Measurements from ENCODE around the gene CMIP. TPM values are rescaled to one million over a fixed set of nuclear protein-coding genes. Genes with fewer than 3 reads are reported as not detected.

Gene CMIP
- polyA plus RNA-seq, 1 of the 3 experiments (the other 2 are of a cell fraction) = 5.4 TPM

- H3K27me3 ChIP-seq (ENCODE audit: insufficient read depth) = no peaks in the 10 kb centered on the region
- peaks cover 19% of the 10 kb centered on the region for H3K79me2 ChIP-seq (ENCODE audit: insufficient read depth)
- WGBS (ENCODE audit: low lambda C conversion rate) = 31% methylated on average over 4 of the region's 4 CpGs
- TF ChIP-seq RXRA (IDR thresholded peaks at IDR 0.05; ENCODE audit: borderline replicate concordance, low read depth) = no peak
- no peak for TF ChIP-seq TEAD4 (IDR thresholded peaks at IDR 0.05; ENCODE audit: borderline replicate concordance, insufficient read depth)
- no peak for TF ChIP-seq USF2 (IDR thresholded peaks at IDR 0.05; ENCODE audit: borderline replicate concordance, low read depth, low read length)
- no peak for TF ChIP-seq POLR2AphosphoS5 (IDR thresholded peaks at IDR 0.05; ENCODE audit: low read depth, low read length)
- TF ChIP-seq MEF2A (IDR thresholded peaks at IDR 0.05; ENCODE audit: borderline replicate concordance, low read depth) = no peak
- no peak for TF ChIP-seq CHD2 (IDR thresholded peaks at IDR 0.05; ENCODE audit: low read length, partially characterized antibody)
- TF ChIP-seq MAX (IDR thresholded peaks at IDR 0.05; ENCODE audit: low read depth) = no peak
- no peak for TF ChIP-seq RAD21 (IDR thresholded peaks at IDR 0.05; ENCODE audit: low read length)
- TF ChIP-seq ELF1 (IDR thresholded peaks at IDR 0.05) = no peak
- TF ChIP-seq NFIC (IDR thresholded peaks at IDR 0.05; ENCODE audit: borderline replicate concordance) = no peak
- TF ChIP-seq TAF1 (IDR thresholded peaks at IDR 0.05; ENCODE audit: borderline replicate concordance, low read depth, low read length) = no peak
- TF ChIP-seq SMC3 (IDR thresholded peaks at IDR 0.05; ENCODE audit: low read depth, low read length) = no peak
- no peak for TF ChIP-seq RFX5 (IDR thresholded peaks at IDR 0.05; ENCODE audit: low read length)
- TF ChIP-seq GABPA (IDR thresholded peaks at IDR 0.05; ENCODE audit: low read depth) = no peak
- TF ChIP-seq EP300 (IDR thresholded peaks at IDR 0.05; ENCODE audit: borderline replicate concordance in 1 of 2, low read depth in 1 of 2, low read length in 1 of 2) = no peak
- no peak for TF ChIP-seq GATA2 (CRISPR knock-in tag; IDR thresholded peaks at IDR 0.05)
- TF ChIP-seq TCF12 (IDR thresholded peaks at IDR 0.05) = no peak
- TF ChIP-seq SIN3A (IDR thresholded peaks at IDR 0.05; ENCODE audit: borderline replicate concordance, low read depth, low read length) = no peak
- TF ChIP-seq EZH2phosphoT487 (IDR thresholded peaks at IDR 0.05; ENCODE audit: borderline replicate concordance, low read depth) = no peak
- H3K9me2 ChIP-seq = no peaks in the 10 kb centered on the region
- 0 out of 2 replicates have a peak, but pooled peaks cover 3% of the 10 kb centered on the region for H4K20me1 ChIP-seq (ENCODE audit: insufficient read depth)
- H3F3A ChIP-seq (replicated peaks; ENCODE audit: insufficient read depth) = no peaks in the 10 kb centered on the region
- H3K9me3 ChIP-seq = no peaks in the 10 kb centered on the region
- POLR2A ChIA-PET = interaction anchor here (0.9 to 2.3 kb wide), 5 partner anchors 14 to 93 kb away, joined by 3 to 8 read pairs (median 3); no protein-coding TSS in a partner anchor
- CTCF ChIA-PET = interaction anchor here (0.9 to 3.0 kb wide), 4 partner anchors 12 to 113 kb away, joined by 3 to 10 read pairs (median 4); no protein-coding TSS in a partner anchor
- no peak overlapping the region for H3K4me3 ChIP-seq (ENCODE audit: low read depth in 2 of 2, low read length in 1 of 2)
- no peak for DNase-seq
- no peaks in the 10 kb centered on the region for H3K36me3 ChIP-seq (replicated peaks in 1 of 2; ENCODE audit: control insufficient read depth in 1 of 2, insufficient read depth in 2 of 2, low read length in 1 of 2)
- H2AFZ ChIP-seq (ENCODE audit: low read depth) = no peak overlapping the region
- no peak overlapping the region for H3K9ac ChIP-seq
- peak overlapping the region in 1 of 2 experiments; percentile 98; a peak in 3 of 4 replicates for H3K27ac ChIP-seq (ENCODE audit: low read depth in 2 of 2, low read length in 1 of 2)
- H3K4me2 ChIP-seq = no peak overlapping the region
- peaks cover 0 to 38% of the 10 kb centered on the region in 2 experiments; a peak in 2 of 4 replicates for H3K4me1 ChIP-seq (ENCODE audit: control insufficient read depth in 1 of 2, insufficient read depth in 2 of 2, low read depth in 1 of 2, low read length in 1 of 2)
Measured at GRCh38 chr16:81517150-81517499, 72.5 kb downstream of the CMIP start.

Measured in SK-N-SH (cell line).